K562 (cell line): ENCODE data around the gene FBXW8. TPM values are rescaled to one million over a fixed set of nuclear protein-coding genes. Genes with fewer than 3 reads are reported as not detected.

Experiments used
- ATAC-seq: fragments of 200-7000 bp; cut with Tn5 transposase; 3 replicates; pipeline ENCODE4 v1.9.1; 2020; ENCODE audit warnings: moderate library complexity
- BruUV-seq: library from RNA; stranded (reverse); fragments of 400-500 nt; replicated peaks from 2 replicates; lab custom pipeline; 2021; lab: Mats Ljungman, UMichigan
- CTCF ChIA-PET: fragments of 300-600 bp; formaldehyde crosslinking; extraction: SDS; loops from one replicate; lab custom pipeline; 2021; ENCODE audit warnings: low intra/inter-chr PET ratio; lab: Yijun Ruan, JAX
- POLR2A ChIA-PET: fragments of 300-600, 350-650 bp; sonication (Branson Sonifier 250); formaldehyde crosslinking; extraction: SDS; loops from one replicate; lab custom pipeline; 2021; ENCODE audit warnings: antibody characterized with exemption, inconsistent platforms; lab: Yijun Ruan, JAX
- DNase-seq, 4 experiments: peaks; one replicate each; pipeline versions ENCODE4 v3.0.0 to v3.0.0-alpha.2; 2011 to 2018; ENCODE audit warnings: low spot score in 3 of 4, mixed read lengths in 3 of 4; ENCODE audit errors: extremely low read depth in 1 of 4
- FAIRE-seq: peaks from 2 replicates; lab custom pipeline; 2011; peaks lifted over from hg19 to GRCh38; lab: Jason Lieb, UNC
- H2AFZ ChIP-seq: 2 replicates; pipeline ENCODE4 v1.6.0; 2011; ENCODE audit warnings: low read depth, low read length, control low read depth, inconsistent platforms
- H3K27ac ChIP-seq: fragments of 200-600 bp; 3 replicates; pipeline ENCODE4 v1.8.0; 2011; ENCODE audit warnings: low read depth, mild to moderate bottlenecking, control low read depth, inconsistent platforms, low read length, moderate library complexity, mixed read lengths; ENCODE audit errors: extremely low read depth
- H3K27me3 ChIP-seq, 2 experiments: fragments of 300-600 bp in 1 of 2; 2 replicates in 1 of 2; 3 replicates in 1 of 2; pipeline versions ENCODE4 v1.6.0 to v1.8.0; 2011; ENCODE audit warnings: inconsistent platforms in 2 of 2, low read length in 2 of 2, mild to moderate bottlenecking in 1 of 2, mixed read lengths in 1 of 2, moderate library complexity in 1 of 2; ENCODE audit not compliant: control insufficient read depth in 2 of 2, insufficient read depth in 2 of 2
- H3K36me3 ChIP-seq: fragments of 300-600 bp; 3 replicates; pipeline ENCODE4 v1.8.0; 2011; ENCODE audit warnings: mild to moderate bottlenecking, low read length, inconsistent platforms; ENCODE audit not compliant: control insufficient read depth, insufficient read depth
- H3K4me1 ChIP-seq, 2 experiments: fragments of 200-600 bp in 1 of 2; replicated peaks in 1 of 2; 2 replicates in 1 of 2; 3 replicates in 1 of 2; pipeline versions ENCODE4 v1.5.1 to v1.8.0; 2011; ENCODE audit warnings: inconsistent platforms in 2 of 2, low read length in 2 of 2, mild to moderate bottlenecking in 1 of 2, mixed read lengths in 1 of 2, moderate library complexity in 1 of 2; ENCODE audit not compliant: control insufficient read depth in 2 of 2, insufficient read depth in 2 of 2
- H3K4me2 ChIP-seq: 2 replicates; pipeline ENCODE4 v1.6.1; 2011; ENCODE audit warnings: low read length, control low read depth, inconsistent platforms, mixed read lengths; ENCODE audit not compliant: insufficient read depth
- H3K4me3 ChIP-seq: fragments of 200-600 bp; sonication (generic), shearing (Covaris generic); 2 replicates; pipeline ENCODE4 v1.5.1; 2016; ENCODE audit warnings: control low read depth, inconsistent platforms
- H3K79me2 ChIP-seq: fragments of 200-600 bp; 3 replicates; pipeline ENCODE4 v1.8.0; 2011; ENCODE audit warnings: low read length, inconsistent platforms; ENCODE audit not compliant: control insufficient read depth, insufficient read depth
- H3K9ac ChIP-seq, 2 experiments: 2 replicates each; pipeline versions ENCODE4 v1.6.0 to v1.6.1; 2011; ENCODE audit warnings: low read depth in 2 of 2, low read length in 2 of 2, control low read depth in 1 of 2, inconsistent platforms in 1 of 2, mild to moderate bottlenecking in 1 of 2, mixed read lengths in 1 of 2; ENCODE audit not compliant: insufficient read depth in 1 of 2
- H3K9me1 ChIP-seq: one replicate; pipeline ENCODE4 v1.6.0; 2011; ENCODE audit warnings: inconsistent platforms, mild to moderate bottlenecking, low read length, moderate library complexity; ENCODE audit not compliant: control insufficient read depth, insufficient read depth
- H3K9me3 ChIP-seq: replicated peaks from 2 replicates; pipeline ENCODE4 v1.5.1; 2011; ENCODE audit warnings: low read depth, low read length, inconsistent platforms; ENCODE audit not compliant: control insufficient read depth, insufficient read depth
- H4K20me1 ChIP-seq: replicated peaks from 2 replicates; pipeline ENCODE4 v1.6.1; 2011; ENCODE audit warnings: low read length, inconsistent platforms, mixed read lengths; ENCODE audit not compliant: control insufficient read depth, insufficient read depth
- CBX1 ChIP-seq: sonication (generic); IDR thresholded peaks from 2 replicates; pipeline ENCODE4 v1.6.1; 2016; ENCODE audit warnings: antibody characterized with exemption, low read depth, mild to moderate bottlenecking
- HOMEZ ChIP-seq: fragments of 250-450 bp; sonication (Bioruptor Pico); IDR thresholded peaks from 2 replicates; pipeline ENCODE4 v1.4.0; 2020; ENCODE audit warnings: mild to moderate bottlenecking, moderate library complexity
- KAT7 ChIP-seq: sonication (generic); formaldehyde crosslinking; IDR thresholded peaks from 2 replicates; pipeline ENCODE4 v1.8.0; 2022; ENCODE audit warnings: missing genetic modification reagents, mild to moderate bottlenecking, borderline replicate concordance
- NR2C1 ChIP-seq, 2 experiments: fragments of 450-650 bp; IDR thresholded peaks; 2 replicates each; pipeline ENCODE4 v1.6.1; 2017; ENCODE audit warnings: mild to moderate bottlenecking in 2 of 2, antibody characterized with exemption in 1 of 2, inconsistent platforms in 1 of 2, missing compliant biosample characterization in 1 of 2, missing genetic modification characterization in 1 of 2
- RBFOX2 ChIP-seq: fragments of 200-400 bp; formaldehyde crosslinking; IDR thresholded peaks from 2 replicates; pipeline ENCODE4 v1.6.1; 2017; ENCODE audit warnings: low read depth, mild to moderate bottlenecking, low read length, moderate library complexity
- SNAPC5 ChIP-seq: fragments of 250-450 bp; sonication (Bioruptor Pico); IDR thresholded peaks from 2 replicates; pipeline ENCODE4 v1.8.0; 2021; ENCODE audit warnings: moderate library complexity, mild to moderate bottlenecking, inconsistent platforms
- TEAD4 ChIP-seq, 2 experiments: sonication (generic) in 1 of 2; formaldehyde crosslinking in 1 of 2; IDR thresholded peaks; 2 replicates each; pipeline versions ENCODE4 v1.6.1 to v1.8.0; 2012 to 2022; ENCODE audit warnings: borderline replicate concordance in 1 of 2, inconsistent platforms in 1 of 2, low read length in 1 of 2, mild to moderate bottlenecking in 1 of 2, missing genetic modification reagents in 1 of 2
- XRCC4 ChIP-seq: IDR thresholded peaks from one replicate; pipeline ENCODE4 v1.6.1; 2011; ENCODE audit not compliant: insufficient read depth, insufficient read length; ENCODE audit errors: extremely low read depth
- ZBTB1 ChIP-seq: sonication (generic); formaldehyde crosslinking; IDR thresholded peaks from 2 replicates; pipeline ENCODE4 v1.8.1; 2023; ENCODE audit warnings: missing genetic modification reagents, low read depth, mild to moderate bottlenecking, borderline replicate concordance
- ZFPM2 ChIP-seq: fragments of 250-450 bp; sonication (Bioruptor Pico); IDR thresholded peaks from 2 replicates; pipeline ENCODE4 v1.5.1; 2022; ENCODE audit warnings: mild to moderate bottlenecking
- ZNF507 ChIP-seq: conservative IDR thresholded peaks from 2 replicates; pipeline ENCODE4 v1.6.1; 2017; ENCODE audit warnings: missing genetic modification characterization, missing compliant biosample characterization
- ZNF586 ChIP-seq: fragments of 450-650 bp; formaldehyde crosslinking; conservative IDR thresholded peaks from 2 replicates; pipeline ENCODE4 v1.4.0; 2020; ENCODE audit warnings: mild to moderate bottlenecking, moderate library complexity
- ZNF778 ChIP-seq: fragments of 450-650 bp; formaldehyde crosslinking; IDR thresholded peaks from 2 replicates; pipeline ENCODE4 v1.4.0; 2020; ENCODE audit warnings: mild to moderate bottlenecking, moderate library complexity
- WGBS: fragments of 100-300 bp; shearing (Covaris generic); methylation state at CpG from one replicate; pipeline ENCODE4 v1.1.6; 2016; ENCODE audit warnings: low coverage, mixed read lengths; ENCODE audit not compliant: insufficient coverage; ENCODE audit errors: missing lambda C conversion rate; 5-methylcytosine and 5-hydroxymethylcytosine counted together
- in situ Hi-C: fragments of 300-500 bp; cut with MboI; formaldehyde crosslinking; loops from 4 replicates; pipeline ENCODE4 v1.15.0; 2018; ENCODE audit warnings: inconsistent platforms, mixed read lengths
- intact Hi-C: fragments of 100-400 bp; cut with micrococcal nuclease; formaldehyde crosslinking; loops from 2 replicates; pipeline ENCODE4 v1.14.2; 2022
- polyA plus RNA-seq, 8 experiments: library from polyadenylated mRNA; depleted of rRNA in 4 of 8; stranded (reverse) in 5 of 8; unstranded in 3 of 8; fragments of >200 nt; fragmentation: Nextera tagmentation in 2 of 8; fragmentation: Illumina TruSeq in 1 of 8; extraction: Ambion mirVana in 2 of 8; extraction: Trizol in 1 of 8; gene quantifications; 2 replicates each; pipeline versions ENCODE4 v1.2.1 to v1.2.3, GENCODE V29; 2011 to 2014; ENCODE audit warnings: inconsistent platforms in 1 of 8, missing spikeins in 1 of 8
- total RNA-seq, 7 experiments: library from RNA; depleted of rRNA in 6 of 7; stranded (reverse); fragments of >200 nt in 6 of 7; fragmentation: Illumina TruSeq in 2 of 7; extraction: Trizol in 2 of 7; gene quantifications; 2 replicates each; pipeline versions ENCODE4 v1.2.1 to v1.2.3, GENCODE V29; 2011 to 2021; ENCODE audit warnings: low replicate concordance in 1 of 7
- TF ChIP-seq, protein P1 (sequence below): fragments of 450-650 bp; IDR thresholded peaks from 2 replicates; pipeline ENCODE4 v1.6.1; 2018; ENCODE audit warnings: mild to moderate bottlenecking, low read depth; ENCODE audit not compliant: partially characterized antibody
- TF ChIP-seq, protein P2 (sequence below): sonication (generic); formaldehyde crosslinking; IDR thresholded peaks from 2 replicates; pipeline ENCODE4 v1.8.0; 2022; ENCODE audit warnings: missing genetic modification reagents, mild to moderate bottlenecking, borderline replicate concordance

FBXW8 gene
- total and polyA plus RNA-seq, 9 of the 15 experiments (the other 6 are each of a cell fraction or from before 2014, with no cell fraction given): 0.58 to 8.3 (median 4.4) TPM

DNA sequence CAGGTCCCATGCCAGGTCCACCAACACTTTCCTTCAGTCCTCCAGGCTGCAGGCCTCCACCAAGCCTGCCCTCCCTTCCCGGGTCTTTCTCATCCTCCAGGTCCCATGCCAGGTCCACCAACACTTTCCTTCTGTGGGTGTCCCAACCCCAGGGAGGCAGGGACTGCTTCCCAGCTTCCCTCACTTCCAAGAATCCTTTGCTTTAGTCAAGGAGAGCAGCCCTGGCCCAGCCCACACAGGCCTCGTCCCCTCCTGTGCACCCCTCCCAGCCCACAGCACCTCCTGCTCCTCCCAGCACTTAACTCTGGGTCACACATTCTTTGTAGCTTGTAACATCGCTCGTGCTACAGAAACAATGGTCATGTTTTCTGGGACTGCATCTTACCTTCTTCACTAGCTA is 115.6 kb downstream of the FBXW8 start:
- FAIRE-seq (no peak), ATAC-seq (no peak), DNase-seq (no peak)
- CTCF ChIA-PET: interaction anchor here (0.6 to 3.7 kb wide), 9 partner anchors 74 to 323 kb away, joined by 3 to 62 read pairs (median 8); no protein-coding TSS in a partner anchor
- H3K27ac ChIP-seq: no peak overlapping the region; the same call in 2 of the 3 replicates
- no TSS peak for BruUV-seq
- no peak overlapping the region for H3K4me2 ChIP-seq
- intact Hi-C loops (no loop called here), in situ Hi-C loops (no loop called here)
- 65% methylated on average over 3 of the region's 4 CpGs for WGBS
- POLR2A ChIA-PET: interaction anchor here (0.5 to 1.6 kb wide), 4 partner anchors 9 to 255 kb away, joined by 3 to 9 read pairs (median 3); no protein-coding TSS in a partner anchor
- H3K4me1 ChIP-seq: peaks cover 4 to 16% of the 10 kb centered on the region in 2 experiments; a peak in 4 of 5 replicates
- no peaks in the 10 kb centered on the region for H3K9me3 ChIP-seq
- H3K4me3 ChIP-seq: no peak overlapping the region
- TF ChIP-seq KAT7 (CRISPR knock-in tag) (no peak), ZFPM2 (CRISPR knock-in tag) (no peak), ZNF586 (no peak), TEAD4 (IDR thresholded peaks at IDR 0.05; ENCODE audit: low read length) (no peak), TEAD4 (CRISPR knock-in tag; IDR thresholded peaks at IDR 0.05; ENCODE audit: borderline replicate concordance) (no peak), ZNF778 (CRISPR knock-in tag) (no peak), SNAPC5 (CRISPR knock-in tag) (no peak), CBX1 (no peak), ZNF507 (tag) (no peak), HOMEZ (CRISPR knock-in tag) (no peak), ZBTB1 (CRISPR knock-in tag) (no peak), RBFOX2 (no peak), XRCC4 (no peak), NR2C1 (IDR thresholded peaks at IDR 0.05) (no peak), NR2C1 (tag; IDR thresholded peaks at IDR 0.05) (no peak)
- TF ChIP-seq, protein P1, sequence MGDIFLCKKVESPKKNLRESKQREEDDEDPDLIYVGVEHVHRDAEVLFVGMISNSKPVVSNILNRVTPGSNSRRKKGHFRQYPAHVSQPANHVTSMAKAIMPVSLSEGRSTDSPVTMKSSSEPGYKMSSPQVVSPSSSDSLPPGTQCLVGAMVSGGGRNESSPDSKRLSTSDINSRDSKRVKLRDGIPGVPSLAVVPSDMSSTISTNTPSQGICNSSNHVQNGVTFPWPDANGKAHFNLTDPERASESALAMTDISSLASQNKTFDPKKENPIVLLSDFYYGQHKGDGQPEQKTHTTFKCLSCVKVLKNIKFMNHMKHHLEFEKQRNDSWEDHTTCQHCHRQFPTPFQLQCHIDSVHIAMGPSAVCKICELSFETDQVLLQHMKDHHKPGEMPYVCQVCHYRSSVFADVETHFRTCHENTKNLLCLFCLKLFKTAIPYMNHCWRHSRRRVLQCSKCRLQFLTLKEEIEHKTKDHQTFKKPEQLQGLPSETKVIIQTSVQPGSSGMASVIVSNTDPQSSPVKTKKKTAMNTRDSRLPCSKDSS: no peak
- TF ChIP-seq, protein P2, sequence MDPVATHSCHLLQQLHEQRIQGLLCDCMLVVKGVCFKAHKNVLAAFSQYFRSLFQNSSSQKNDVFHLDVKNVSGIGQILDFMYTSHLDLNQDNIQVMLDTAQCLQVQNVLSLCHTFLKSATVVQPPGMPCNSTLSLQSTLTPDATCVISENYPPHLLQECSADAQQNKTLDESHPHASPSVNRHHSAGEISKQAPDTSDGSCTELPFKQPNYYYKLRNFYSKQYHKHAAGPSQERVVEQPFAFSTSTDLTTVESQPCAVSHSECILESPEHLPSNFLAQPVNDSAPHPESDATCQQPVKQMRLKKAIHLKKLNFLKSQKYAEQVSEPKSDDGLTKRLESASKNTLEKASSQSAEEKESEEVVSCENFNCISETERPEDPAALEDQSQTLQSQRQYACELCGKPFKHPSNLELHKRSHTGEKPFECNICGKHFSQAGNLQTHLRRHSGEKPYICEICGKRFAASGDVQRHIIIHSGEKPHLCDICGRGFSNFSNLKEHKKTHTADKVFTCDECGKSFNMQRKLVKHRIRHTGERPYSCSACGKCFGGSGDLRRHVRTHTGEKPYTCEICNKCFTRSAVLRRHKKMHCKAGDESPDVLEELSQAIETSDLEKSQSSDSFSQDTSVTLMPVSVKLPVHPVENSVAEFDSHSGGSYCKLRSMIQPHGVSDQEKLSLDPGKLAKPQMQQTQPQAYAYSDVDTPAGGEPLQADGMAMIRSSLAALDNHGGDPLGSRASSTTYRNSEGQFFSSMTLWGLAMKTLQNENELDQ (CRISPR knock-in tag): no peak
- H4K20me1 ChIP-seq: no peaks in the 10 kb centered on the region
- H3K79me2 ChIP-seq: no peaks in the 10 kb centered on the region
- peaks cover 8% of the 10 kb centered on the region for H3K9me1 ChIP-seq
- 0 out of 4 replicates have a peak overlapping the region, but pooled peaks of 1 of the 2 experiments have one; percentile 19 for H3K9ac ChIP-seq
- H2AFZ ChIP-seq: no peak overlapping the region
- H3K27me3 ChIP-seq: no peaks in the 10 kb centered on the region
- peaks cover 32% of the 10 kb centered on the region for H3K36me3 ChIP-seq
